HG03108 (cell line): ENCODE measurements around the gene INTS14.

Source experiments
- ATAC-seq: cut with Tn5 transposase; IDR thresholded peaks from one replicate; pipeline ENCODE4 v1.9.1; 2021; ENCODE audit warnings: moderate library complexity; ENCODE audit not compliant: unreplicated experiment

The INTS14 gene

DNA sequence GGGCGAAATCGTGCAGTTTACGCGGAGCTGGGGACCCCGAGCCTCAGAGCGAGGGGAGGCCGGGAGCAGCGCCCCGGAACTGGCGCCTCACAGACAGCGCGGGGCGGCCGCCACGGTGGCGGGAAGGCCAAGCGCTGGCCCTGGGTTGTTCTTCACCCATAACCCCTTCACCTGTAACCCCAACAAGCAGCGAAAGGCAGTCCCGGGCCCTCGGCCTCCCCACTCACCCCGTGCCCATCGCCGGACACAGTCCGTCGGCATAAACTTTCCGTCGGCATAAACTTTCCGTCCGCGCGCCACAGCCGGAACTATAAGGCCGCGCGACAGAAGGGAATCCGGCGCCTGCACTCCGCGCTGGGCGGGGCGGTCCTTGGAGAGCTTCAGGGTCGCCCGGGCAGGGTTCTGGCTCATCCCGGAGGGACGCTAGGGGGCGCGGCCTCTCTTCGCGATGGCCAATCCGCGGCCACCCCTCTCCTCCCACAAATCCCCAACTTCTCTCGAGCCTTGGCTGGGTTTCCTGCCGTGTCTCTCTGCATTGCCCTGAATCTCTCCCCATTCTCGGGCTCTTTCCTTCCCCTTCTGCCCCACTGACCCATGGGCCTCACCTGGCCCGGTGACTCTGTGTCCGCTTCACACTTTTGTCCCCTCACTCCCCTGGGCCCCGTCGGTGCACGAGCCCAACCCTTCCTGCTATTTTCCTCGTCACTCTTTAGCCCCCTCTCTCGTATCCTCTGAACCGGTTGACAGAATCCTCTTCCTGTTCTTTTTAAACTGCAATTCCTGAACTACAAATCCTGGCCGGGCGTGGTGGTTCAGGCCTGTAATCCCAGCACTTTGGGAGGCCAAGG lies at the start of gene INTS14:
Gene INTS14, minus strand, starts transcription at position 261 of the 848 bp plus-strand sequence. CDS start 3,751 bp downstream, outside the sequence.
- ATAC-seq: peak; percentile 97

DNA sequence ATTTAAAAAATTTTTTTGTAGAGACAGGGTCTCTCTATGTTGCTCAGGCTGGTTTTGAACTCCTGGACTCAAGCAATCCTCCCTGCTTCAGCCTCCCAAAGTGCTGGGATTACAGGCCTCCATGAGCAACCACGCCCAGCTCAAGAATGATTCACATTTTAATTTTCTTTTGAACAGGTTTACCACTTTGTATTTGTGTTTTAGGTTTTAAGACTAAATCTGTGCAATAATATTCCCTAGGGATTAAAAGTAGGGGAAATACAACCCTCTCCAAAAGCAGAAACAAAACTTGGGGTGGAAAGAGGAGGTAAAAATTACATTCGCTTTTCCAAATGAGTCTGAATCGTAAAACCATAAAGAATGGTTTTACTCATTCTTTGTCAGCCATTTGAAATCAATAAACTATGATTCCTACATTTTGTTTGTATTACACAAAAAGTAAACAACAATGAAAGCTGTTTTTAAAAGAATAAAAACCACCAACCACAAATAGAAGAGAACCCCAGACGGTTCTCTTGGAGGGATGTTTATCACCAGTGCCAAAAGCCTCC lies 48.6 kb upstream of the INTS14 start:
- no peak for ATAC-seq

DNA sequence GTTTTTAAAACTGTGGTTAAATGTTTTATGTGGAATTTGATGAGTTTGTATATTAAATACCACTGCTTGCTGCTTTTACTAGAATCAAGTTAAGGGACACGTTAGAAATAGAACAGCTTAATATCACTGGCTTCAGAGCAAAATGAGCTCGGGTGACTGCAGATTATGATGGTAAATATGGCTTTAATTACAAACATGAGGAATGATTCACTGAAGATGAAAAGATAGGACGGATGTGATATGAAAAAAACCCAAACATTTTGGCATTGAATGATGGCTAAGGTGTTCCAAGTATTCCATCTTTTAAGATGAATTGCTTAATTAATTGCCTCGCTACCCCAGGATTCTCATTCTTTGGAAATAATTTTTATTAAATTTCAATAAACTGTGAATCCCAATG lies 44.5 kb upstream of the INTS14 start:
- ATAC-seq: no peak

DNA sequence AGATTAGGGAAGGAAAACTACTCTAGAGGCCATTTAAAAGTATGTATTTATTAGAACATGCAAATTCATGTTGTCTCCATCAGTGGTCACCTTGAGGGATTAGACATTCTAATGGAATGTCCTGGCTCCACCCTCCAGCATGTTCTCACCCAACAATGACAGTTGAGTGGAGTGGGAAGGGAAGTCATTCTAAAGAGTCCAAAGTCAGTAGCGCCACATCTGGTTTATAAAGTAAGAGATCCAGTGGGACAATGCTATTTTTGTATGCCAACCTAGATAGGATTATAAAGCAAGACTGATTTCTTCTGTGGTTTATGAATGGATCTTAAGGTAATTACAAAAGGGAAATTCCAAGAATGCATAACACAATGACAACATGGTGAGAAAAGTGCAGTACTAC lies 44.1 kb upstream of the INTS14 start:
- ATAC-seq: no peak

DNA sequence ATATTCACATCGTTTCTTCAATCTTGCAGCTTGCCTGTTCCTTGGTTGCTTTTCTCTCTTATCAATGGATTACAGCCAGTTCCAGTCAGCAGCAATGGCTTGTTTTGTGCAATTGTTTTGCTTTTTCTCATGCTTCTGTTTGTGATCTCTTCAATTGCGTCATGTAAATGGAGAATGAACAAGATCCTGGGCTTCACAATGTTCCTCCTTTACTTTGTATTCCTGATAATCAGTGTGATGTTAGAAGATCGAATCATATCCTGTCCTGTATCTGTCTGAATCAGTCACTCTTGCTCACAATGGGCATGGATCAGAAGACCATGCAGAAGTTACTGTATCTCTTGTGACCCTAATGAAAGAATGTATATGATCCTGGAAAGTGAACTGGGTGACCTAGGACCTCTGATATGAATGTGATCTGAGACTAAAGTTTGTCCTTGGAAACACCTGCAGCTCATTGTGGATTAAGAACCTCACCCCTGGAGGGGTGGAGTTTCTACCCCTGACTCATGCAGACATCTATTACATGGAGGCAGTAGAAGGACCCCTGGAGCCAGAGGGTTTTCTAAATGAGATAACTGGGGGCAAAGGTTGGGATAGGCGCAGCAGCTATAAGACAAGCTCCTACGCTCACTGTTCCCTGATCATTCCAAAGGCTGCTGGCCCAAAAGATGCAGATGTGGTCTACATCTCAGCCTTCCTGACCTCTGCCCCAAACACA lies 43.0 kb upstream of the INTS14 start:
- no peak for ATAC-seq

DNA sequence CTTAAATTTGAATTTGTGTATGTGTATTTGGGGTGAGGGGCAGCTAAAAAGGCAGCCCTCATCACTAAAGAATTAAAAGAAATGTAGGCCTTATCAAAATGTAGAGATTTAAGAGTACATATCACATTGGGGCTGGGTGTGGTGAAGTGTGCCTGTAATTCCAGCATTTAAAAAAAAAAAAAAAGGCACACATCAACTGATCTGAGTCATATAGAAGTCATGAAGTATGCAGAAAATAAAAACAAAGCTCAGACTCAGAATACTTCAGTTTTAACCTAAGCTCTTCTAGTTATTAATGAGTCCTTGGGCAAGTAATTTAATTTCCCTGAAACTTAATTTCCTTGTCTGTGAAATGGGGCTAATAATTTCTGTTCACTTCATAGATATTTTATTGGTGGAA lies 42.4 kb upstream of the INTS14 start:
- ATAC-seq: no peak

DNA sequence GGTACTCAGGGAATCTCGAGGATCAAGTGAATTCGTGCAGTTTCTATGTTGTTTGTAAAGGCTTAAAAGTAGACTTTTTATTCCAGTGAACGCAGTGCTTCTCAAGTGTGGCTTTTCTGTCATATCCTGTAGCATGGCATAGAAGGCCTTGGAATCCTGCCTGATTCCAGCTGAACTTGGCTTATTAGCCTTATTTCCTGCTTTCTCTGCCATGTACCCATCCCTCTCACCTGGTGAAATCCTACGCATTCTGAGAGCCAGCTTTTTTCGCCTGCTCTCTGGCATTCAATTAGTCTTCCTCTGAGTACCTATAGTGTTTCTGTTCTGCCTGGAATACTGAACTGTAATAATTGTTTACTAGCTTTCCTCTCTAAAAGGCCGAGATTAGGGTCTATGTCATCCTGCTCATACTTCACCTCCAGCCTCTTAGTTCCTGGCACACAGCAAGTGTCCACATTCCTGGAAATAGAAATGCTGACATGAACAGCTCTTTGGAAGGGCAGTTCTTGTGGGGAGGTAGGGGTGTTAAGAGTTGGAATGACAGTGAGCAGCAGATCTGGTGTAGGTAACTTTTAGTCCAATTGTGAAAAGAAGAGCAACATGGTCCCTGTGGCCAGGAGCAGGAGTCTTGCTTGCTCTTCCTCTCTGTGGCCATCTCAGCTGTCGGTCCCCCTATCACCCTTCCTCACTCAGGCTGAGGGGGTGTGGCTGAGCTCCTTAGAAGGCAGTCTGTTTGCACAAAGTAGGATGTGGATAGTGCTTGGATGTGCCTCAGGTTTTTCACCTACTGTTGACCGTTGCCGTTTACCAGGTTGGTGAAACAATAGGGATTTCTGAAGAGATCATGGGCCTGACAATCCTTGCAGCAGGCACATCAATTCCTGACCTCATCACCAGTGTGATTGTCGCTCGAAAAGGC lies 41.2 kb upstream of the INTS14 start:
- no peak for ATAC-seq

DNA sequence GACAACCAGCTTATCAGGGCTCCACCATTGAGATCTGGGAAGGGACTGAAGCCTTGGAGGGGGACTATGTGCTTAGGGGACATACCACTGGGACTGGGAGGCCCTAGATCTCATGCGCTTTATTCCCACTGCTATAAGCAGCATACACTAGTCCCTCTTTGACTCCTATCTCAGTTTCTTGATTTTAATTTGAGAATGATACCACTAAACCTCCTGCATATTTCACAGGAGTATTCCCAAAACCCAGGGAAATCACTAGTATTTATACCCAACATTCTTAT lies 40.1 kb upstream of the INTS14 start:
- ATAC-seq: no peak

DNA sequence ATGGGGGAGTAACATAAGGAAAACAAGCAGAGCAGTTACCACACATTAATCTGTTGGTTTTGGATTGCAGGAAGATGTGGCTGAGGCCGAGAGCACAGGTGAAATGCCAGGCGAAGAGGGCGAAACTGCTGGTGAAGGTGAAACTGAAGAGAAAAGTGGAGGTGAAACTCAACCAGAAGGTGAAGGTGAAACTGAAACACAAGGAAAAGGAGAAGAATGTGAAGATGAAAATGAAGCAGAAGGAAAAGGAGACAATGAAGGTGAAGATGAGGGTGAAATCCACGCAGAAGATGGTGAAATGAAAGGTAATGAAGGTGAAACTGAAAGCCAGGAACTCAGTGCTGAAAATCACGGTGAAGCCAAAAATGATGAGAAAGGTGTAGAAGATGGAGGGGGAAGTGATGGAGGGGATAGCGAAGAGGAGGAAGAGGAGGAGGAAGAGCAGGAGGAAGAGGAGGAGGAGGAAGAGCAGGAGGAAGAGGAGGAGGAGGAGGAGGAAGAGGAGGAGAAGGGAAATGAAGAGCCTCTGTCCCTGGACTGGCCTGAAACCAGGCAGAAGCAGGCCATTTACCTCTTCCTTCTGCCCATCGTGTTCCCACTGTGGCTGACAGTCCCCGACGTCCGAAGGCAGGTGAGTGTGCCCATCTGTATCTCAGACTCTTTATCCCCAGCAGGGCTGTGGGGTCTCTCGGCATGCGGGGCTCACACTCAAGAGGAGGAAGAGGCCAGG lies 39.5 kb upstream of the INTS14 start:
- ATAC-seq: no peak

DNA sequence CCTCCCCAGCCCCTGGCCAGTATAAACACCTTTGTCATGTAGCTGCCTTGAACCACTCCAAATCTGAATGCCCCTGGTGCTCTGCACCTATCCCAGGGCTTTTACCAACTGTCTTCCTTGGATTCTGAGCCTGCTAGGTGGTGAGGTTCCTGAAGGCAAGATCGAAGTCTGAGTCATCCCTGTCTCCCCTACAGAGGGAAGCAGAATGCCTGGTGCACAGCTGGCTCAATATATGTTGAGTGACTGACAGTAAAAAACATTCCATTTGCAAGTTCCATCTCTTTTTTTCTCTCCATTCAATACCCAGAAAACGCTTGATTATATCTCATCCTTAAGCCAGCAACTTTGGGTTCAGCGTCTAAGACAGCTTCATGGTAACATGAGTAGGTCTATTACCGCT lies 35.6 kb upstream of the INTS14 start:
- no peak for ATAC-seq

DNA sequence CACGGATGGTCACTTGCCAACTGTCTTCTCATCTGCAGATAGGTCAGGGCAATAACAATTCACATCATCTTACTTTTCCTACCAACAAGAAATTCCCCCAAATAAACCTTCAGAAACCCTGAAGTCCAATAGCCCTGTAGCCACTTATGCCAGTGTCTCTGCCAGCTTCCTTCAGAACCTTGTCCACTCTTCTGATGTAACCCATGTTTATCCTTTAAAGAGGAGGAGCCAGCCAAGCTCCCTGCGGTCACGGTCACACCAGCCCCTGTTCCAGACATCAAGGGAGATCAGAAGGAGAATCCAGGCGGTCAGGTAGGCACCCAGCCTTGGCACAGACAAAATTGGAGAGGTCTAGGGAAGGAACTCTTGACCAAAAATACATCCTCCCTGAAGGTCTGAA lies 34.5 kb upstream of the INTS14 start:
- ATAC-seq: no peak

DNA sequence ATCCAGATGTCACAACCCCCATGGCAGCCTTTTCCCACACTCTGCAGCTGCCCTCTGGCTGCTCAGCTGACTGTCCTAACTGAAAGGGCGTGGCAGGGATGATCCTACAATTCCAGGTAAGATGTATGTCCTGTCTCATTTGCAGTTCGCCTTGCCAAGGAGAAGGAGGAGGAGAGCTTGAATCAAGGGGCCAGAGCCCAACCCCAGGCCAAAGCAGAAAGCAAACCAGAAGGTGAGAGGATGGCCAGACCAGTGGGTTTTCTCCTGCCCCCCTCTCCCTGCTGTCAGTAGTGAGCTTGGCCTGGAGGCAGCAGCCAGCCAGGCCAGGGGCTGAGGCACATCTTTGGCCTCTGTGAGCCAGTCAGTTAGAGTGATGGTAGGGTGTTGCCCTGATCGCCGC lies 33.4 kb upstream of the INTS14 start:
- no peak for ATAC-seq

DNA sequence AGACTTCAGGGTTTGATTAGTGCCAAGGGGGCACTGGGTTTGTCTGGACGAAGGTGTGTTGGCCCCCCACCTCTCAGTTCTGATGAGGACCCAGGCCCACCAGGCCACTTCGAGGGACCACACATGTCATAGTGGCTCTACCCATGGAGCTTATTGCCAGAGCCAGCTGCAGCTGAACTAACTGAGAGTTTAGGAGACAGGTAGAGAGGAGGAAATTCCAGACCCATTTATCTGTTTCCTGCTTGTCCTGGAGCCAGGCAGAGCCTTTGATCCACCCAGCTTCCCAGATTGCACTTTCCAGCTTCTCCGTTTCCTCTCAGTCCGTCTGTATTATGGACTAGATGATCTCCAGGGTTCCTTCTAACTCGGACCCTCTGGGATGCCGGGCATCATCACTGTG lies 31.7 kb upstream of the INTS14 start:
- ATAC-seq: no peak

DNA sequence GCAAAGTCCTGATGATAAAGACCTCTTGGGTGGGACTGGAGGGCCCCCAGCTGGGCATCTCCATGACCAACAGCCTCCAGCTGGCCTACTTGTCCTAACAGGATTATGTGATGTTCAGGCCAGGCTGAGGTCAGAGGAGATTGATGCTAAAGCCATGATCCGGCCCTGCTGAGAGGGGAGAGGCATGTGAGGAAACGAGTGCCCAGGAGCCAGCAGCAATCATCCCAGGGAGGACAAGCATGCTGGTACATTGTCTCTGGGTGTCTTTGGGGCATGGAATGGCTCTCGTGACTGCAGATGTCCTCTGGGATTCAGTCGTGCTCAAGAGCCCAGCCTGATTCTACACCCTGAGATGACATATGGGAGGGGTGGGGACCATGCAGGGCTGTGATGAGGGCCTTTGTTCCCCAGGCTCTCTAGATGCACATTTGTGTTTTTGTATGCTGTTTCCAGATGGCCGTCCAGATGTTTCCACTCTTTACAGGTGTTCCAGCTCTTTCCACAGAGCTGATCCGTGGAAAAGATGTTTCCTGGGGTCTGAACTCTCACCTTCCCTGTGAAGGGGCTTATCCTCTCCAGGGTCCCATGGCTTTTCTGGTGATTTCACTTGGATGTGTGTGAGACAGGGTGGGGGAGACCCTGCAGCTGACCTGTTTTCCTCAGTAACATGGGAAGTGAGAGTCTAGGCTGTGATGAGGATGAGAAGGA lies 31.0 kb upstream of the INTS14 start:
- no peak for ATAC-seq

DNA sequence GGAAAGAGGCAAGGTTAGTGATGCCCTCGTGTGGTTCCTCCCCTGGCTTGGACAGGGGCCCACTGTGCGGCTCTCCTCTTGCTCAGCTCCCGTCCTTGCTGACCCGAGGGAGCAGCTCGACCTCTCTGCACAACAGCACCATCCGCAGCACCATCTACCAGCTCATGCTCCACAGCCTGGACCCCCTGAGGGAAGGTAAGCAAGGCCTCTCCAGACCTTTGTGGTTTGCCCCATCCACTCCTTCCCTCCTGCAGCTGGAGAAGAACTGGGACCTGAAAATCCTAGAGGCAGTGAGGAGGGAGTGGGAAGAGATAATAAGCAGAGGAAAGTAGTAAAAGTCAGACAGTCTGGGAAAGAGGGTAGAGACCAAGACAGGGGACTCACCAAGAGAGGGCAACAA lies 28.6 kb upstream of the INTS14 start:
- no peak for ATAC-seq

DNA sequence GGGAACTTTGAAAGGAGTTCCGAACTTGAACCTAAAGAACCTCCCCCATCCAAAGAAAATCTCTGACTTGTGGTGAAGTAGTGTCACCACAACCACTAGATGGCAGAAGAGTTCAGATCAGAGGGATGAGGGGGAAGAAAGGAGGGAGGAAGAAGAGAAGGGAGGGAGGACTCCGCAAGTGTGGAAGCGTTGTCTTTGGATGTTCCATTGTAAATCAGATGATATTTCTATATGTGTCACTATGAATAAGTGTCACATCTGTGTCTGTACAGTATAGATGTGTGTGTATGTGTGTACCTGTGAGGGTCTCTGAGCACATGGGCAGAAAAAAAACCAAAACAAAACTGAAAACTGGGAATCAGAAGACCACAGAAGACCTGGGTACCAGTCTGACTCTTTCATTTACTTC lies 27.8 kb upstream of the INTS14 start:
- ATAC-seq: no peak

DNA sequence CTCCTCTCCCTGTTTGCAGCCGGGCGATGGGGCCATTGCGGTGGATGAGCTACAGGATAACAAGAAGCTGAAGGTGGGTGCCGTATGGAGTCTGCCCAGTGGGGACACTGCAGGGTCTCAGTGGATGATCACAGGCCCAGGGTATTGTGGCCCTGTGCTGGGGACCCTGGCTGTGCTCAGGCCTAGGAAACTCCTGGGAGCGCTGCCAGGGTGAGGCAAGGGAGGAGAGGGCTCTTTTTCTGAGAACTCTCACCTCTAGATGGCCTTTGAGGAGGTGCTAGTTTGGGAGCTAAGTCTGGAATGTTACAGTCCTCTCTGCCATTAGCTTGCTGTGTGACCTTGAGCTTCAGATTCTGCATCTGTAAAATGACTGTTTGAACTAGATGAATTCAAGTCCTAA lies 27.2 kb upstream of the INTS14 start:
- no peak for ATAC-seq

DNA sequence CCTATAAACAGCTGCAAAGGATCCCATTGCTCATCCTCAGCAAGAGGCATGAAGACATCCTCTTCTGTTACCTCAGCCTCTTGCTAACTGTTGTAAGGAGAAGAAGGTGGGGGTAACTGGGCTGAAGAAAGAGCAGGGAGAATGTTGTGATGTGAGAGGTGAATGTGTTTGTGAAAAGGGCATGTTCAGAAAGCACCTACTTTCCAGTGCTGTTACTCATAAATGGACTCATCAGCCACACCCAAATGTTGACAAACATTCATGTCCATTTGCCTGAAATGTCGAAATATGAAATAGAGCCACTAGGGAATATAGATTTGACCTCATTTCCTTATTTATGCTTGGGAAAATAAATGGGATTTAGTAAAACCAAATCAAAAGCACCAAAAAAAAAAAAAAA lies 23.4 kb upstream of the INTS14 start:
- no peak for ATAC-seq

DNA sequence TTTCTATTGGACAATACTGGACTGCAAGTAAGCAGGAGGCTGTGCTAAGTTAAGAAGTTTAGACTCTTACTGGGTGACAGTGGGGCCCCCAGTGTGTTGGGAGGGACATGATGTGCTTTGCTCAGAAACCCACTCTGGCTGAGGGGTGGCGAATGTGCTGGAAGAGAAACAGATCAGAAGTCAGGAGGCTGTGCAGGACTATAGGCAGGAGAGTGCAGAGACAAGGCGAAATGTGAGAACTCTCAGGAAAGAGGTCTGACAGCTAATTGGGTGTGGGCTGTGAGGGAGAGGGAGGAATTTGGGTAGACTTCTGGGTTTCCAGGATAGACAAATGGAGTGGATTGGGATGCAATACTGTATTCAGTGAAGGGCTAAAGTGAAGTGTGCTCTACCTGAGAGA lies 22.8 kb upstream of the INTS14 start:
- no peak for ATAC-seq

DNA sequence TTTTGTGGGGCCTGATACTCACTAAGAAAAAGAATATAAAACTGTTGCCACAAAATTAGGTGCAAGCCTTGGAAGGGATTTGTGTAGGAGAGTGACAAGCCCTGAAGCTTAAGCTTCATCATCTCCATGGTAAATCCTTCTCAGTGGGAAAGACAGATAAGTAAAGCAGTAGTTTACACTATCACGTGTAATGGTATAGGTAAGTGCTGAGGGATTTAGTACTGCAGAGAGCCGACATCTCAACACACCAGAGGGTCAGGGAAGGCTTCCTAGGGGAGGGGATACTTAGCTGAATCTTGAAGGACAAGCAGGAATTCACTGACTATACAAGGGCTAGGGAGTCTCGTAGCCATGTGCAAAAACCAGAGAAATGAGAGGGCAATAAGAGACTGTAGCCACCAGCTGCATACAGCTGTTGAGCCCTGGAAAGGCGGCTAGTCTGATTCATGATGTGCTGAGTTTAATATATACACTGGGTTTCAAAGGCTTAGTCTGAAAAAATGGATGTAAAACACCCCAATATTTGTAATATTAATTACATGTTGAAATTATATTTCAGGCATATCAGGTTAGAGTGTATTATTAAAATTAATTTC lies 21.9 kb upstream of the INTS14 start:
- no peak for ATAC-seq
